HUES48 (cell line): ENCODE results near the gene RAD51B.
A peak's percentile ranks its signal among the peaks of the same experiment; 100 is the strongest.

Experiments
- H3K27ac ChIP-seq: one replicate; pipeline ENCODE4 v1.7.0; 2013; ENCODE audit warnings: low read depth, low read length, inconsistent platforms
- H3K27me3 ChIP-seq: 2 replicates; pipeline ENCODE4 v1.6.1; 2013; ENCODE audit warnings: mild to moderate bottlenecking, low read length; ENCODE audit not compliant: control insufficient read depth, insufficient read depth
- H3K36me3 ChIP-seq: 2 replicates; pipeline ENCODE4 v1.6.1; 2013; ENCODE audit warnings: low read length; ENCODE audit not compliant: control insufficient read depth, insufficient read depth
- H3K4me1 ChIP-seq: 2 replicates; pipeline ENCODE4 v1.6.1; 2013; ENCODE audit warnings: mild to moderate bottlenecking, low read length; ENCODE audit not compliant: control insufficient read depth, insufficient read depth
- H3K4me3 ChIP-seq: 2 replicates; pipeline ENCODE4 v1.5.1; 2013; ENCODE audit warnings: mild to moderate bottlenecking, low read depth, low read length
- H3K9ac ChIP-seq: 2 replicates; pipeline ENCODE4 v1.6.1; 2013; ENCODE audit warnings: mild to moderate bottlenecking, low read depth, low read length, moderate library complexity
- H3K9me3 ChIP-seq: 2 replicates; pipeline ENCODE4 v1.6.1; 2013; ENCODE audit warnings: low read length; ENCODE audit not compliant: control insufficient read depth, insufficient read depth

Gene RAD51B

DNA sequence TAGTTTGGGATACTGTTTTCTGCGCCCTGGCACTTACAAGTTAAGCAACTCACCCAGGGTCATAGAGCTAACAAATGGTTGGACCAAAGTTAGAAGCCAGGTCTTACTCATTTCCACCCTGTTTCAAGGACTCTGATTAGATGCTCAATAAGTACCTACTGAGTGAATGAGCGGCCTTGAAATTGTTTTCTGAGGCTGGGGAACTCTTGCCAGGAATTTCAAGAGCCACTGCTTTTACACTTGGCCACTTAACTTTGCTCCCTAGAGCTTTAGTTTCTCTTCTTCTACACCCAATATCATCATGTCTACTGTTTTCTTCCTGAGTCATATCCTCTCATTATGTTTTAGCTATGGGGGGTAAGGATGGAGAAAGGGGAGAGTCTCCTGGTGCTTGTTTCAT lies 541.7 kb downstream of the RAD51B start:
- Histone ChIP-seq H3K27ac (peak overlapping the region; percentile 57), H3K9me3 (no peaks in the 10 kb centered on the region), H3K4me3 (no peak overlapping the region), H3K4me1 (peaks cover 24% of the 10 kb centered on the region), H3K27me3 (peaks cover 6% of the 10 kb centered on the region; the same call in 1 of the 2 replicates), H3K9ac (no peak overlapping the region), H3K36me3 (no peaks in the 10 kb centered on the region)

DNA sequence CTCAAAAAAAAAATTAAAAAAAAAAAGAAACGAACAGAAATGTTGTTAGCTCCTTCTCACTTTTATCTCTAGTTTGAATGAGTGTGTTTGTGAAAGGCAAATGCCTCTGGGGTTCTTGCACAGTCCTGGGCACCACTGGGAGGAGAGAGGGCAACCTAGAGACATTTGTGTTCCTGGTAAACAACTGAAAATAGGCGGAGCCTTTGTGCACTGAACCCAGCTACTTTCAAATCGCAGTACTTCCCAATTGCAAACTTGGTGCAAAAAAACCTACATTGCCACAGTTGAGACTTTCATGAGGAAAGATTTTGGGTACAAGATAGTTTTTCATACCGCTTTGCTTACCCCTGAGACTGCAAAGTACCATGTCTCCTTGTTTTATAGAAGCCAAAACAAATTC lies 543.3 kb downstream of the RAD51B start:
- Histone ChIP-seq H3K27me3 (peaks cover 6% of the 10 kb centered on the region; the same call in 1 of the 2 replicates), H3K4me1 (peaks cover 24% of the 10 kb centered on the region), H3K27ac (no peak overlapping the region), H3K36me3 (no peaks in the 10 kb centered on the region), H3K9me3 (no peaks in the 10 kb centered on the region), H3K4me3 (no peak overlapping the region), H3K9ac (no peak overlapping the region)

- no peak overlapping the region for H3K9ac ChIP-seq
- peaks cover 24% of the 10 kb centered on the region for H3K4me1 ChIP-seq
- H3K27me3 ChIP-seq: peaks cover 6% of the 10 kb centered on the region; the same call in 1 of the 2 replicates
- H3K27ac ChIP-seq: peak overlapping the region; percentile 89
- H3K4me3 ChIP-seq: peak overlapping the region; percentile 65
- no peaks in the 10 kb centered on the region for H3K36me3 ChIP-seq
- no peaks in the 10 kb centered on the region for H3K9me3 ChIP-seq
Measured at GRCh38 chr14:68363466-68363842, 543.9 kb downstream of the RAD51B start.

GRCh38 chr14:68363843-68364767 lies 544.5 kb downstream of the RAD51B start:
- Histone ChIP-seq H3K9me3 (no peaks in the 10 kb centered on the region), H3K27ac (peak overlapping the region; percentile 89), H3K4me1 (peaks cover 24% of the 10 kb centered on the region), H3K4me3 (peak overlapping the region; percentile 65), H3K9ac (no peak overlapping the region), H3K27me3 (peaks cover 6% of the 10 kb centered on the region; the same call in 1 of the 2 replicates), H3K36me3 (no peaks in the 10 kb centered on the region)

GRCh38 chr14:68364792-68365192 lies 545.2 kb downstream of the RAD51B start:
- no peaks in the 10 kb centered on the region for H3K36me3 ChIP-seq
- no peaks in the 10 kb centered on the region for H3K9me3 ChIP-seq
- peak overlapping the region; percentile 65 for H3K4me3 ChIP-seq
- no peak overlapping the region for H3K9ac ChIP-seq
- peaks cover 6% of the 10 kb centered on the region; the same call in 1 of the 2 replicates for H3K27me3 ChIP-seq
- peak overlapping the region; percentile 89 for H3K27ac ChIP-seq
- peaks cover 19% of the 10 kb centered on the region for H3K4me1 ChIP-seq

GRCh38 chr14:68365228-68365627 lies 545.6 kb downstream of the RAD51B start:
- peak overlapping the region; percentile 89 for H3K27ac ChIP-seq
- peaks cover 6% of the 10 kb centered on the region; the same call in 1 of the 2 replicates for H3K27me3 ChIP-seq
- H3K9me3 ChIP-seq: no peaks in the 10 kb centered on the region
- H3K4me1 ChIP-seq: peaks cover 19% of the 10 kb centered on the region
- H3K4me3 ChIP-seq: no peak overlapping the region
- H3K36me3 ChIP-seq: no peaks in the 10 kb centered on the region
- no peak overlapping the region for H3K9ac ChIP-seq

DNA sequence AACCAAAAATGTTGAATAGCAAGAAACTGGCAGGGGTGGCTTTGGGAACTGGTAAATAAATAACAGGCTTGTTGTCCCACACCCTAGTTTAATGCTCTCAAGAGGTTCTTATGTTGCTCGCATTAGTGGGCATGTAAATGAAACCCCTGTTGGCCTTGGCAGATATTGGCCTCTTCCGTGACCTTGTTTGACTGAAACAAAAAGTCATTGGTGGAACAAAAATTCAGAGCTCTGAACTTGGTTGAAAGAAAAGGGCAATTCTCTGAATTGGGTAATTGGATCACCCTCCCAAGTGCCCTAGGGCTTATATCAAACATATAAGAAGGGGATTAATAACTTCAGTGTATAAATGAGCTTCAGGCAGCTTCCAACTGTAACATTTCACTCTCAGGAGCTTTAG lies 547.1 kb downstream of the RAD51B start:
- Histone ChIP-seq H3K4me1 (peaks cover 19% of the 10 kb centered on the region), H3K36me3 (no peaks in the 10 kb centered on the region), H3K27me3 (peaks cover 9% of the 10 kb centered on the region; the same call in 1 of the 2 replicates), H3K27ac (no peak overlapping the region), H3K4me3 (no peak overlapping the region), H3K9me3 (no peaks in the 10 kb centered on the region), H3K9ac (no peak overlapping the region)

- Histone ChIP-seq H3K27me3 (peaks cover 11% of the 10 kb centered on the region; the same call in 1 of the 2 replicates), H3K27ac (no peak overlapping the region), H3K36me3 (no peaks in the 10 kb centered on the region), H3K4me1 (peaks cover 27% of the 10 kb centered on the region), H3K9me3 (no peaks in the 10 kb centered on the region), H3K4me3 (no peak overlapping the region), H3K9ac (no peak overlapping the region)
Measured at GRCh38 chr14:68367536-68367935, 548.0 kb downstream of the RAD51B start.

GRCh38 chr14:68368850-68369249 lies 549.3 kb downstream of the RAD51B start:
- H3K4me3 ChIP-seq: no peak overlapping the region
- no peaks in the 10 kb centered on the region for H3K36me3 ChIP-seq
- no peaks in the 10 kb centered on the region for H3K9me3 ChIP-seq
- peaks cover 11% of the 10 kb centered on the region; the same call in 1 of the 2 replicates for H3K27me3 ChIP-seq
- H3K27ac ChIP-seq: no peak overlapping the region
- H3K9ac ChIP-seq: no peak overlapping the region
- H3K4me1 ChIP-seq: peaks cover 26% of the 10 kb centered on the region

DNA sequence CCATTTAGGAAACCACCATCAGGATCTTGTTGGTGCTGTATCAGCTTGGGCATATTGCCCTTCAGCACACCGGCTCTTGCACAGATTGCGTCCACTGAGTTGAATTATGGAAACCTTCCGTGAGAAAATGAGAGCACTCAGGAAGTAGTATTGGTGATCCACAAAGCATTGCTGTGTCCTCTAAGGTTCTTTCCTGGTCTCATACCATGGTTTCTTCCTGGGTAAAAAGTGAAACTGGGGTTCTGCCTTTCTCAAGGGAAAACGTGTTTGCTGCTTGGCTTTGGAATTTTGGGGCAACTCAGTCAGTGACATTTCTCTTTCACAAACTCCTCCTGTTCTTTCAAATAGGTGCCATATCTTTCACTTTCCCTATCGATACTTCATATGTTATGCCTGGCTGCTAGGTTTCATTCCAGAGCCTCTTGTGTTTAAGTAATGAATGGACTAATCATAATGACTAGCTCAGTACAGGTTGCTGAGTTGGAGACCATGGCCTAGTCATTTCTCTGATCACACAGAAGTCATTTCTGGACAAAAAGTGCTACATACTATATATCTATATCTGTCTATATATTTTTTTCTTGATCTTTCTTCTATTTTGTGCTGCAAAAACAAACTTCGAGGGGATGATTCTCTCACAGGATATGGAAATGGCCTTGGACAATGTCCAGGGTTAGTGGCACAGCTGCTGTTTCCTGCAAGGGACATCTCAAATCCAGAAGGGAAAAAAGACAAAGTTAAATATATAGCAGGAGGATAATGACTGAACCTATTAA lies 549.9 kb downstream of the RAD51B start:
- no peaks in the 10 kb centered on the region for H3K9me3 ChIP-seq
- H3K9ac ChIP-seq: no peak overlapping the region
- peaks cover 24% of the 10 kb centered on the region for H3K4me1 ChIP-seq
- no peaks in the 10 kb centered on the region for H3K36me3 ChIP-seq
- peaks cover 11% of the 10 kb centered on the region; the same call in 1 of the 2 replicates for H3K27me3 ChIP-seq
- H3K4me3 ChIP-seq: no peak overlapping the region
- no peak overlapping the region for H3K27ac ChIP-seq

GRCh38 chr14:68370057-68370360 lies 550.4 kb downstream of the RAD51B start:
- Histone ChIP-seq H3K27me3 (peaks cover 10% of the 10 kb centered on the region; the same call in 1 of the 2 replicates), H3K9ac (no peak overlapping the region), H3K36me3 (no peaks in the 10 kb centered on the region), H3K9me3 (no peaks in the 10 kb centered on the region), H3K4me3 (no peak overlapping the region), H3K4me1 (peaks cover 19% of the 10 kb centered on the region), H3K27ac (no peak overlapping the region)
